ENCODE data around the gene PCMT1. TPM values are rescaled to one million over a fixed set of nuclear protein-coding genes. Genes with fewer than 3 reads are reported as not detected.
A peak's percentile ranks its signal among the peaks of the same experiment; 100 is the strongest.

PCMT1 gene
- total and polyA plus RNA-seq, 2 of the 13 experiments (the other 11 are each of a cell fraction or from before 2014, with no cell fraction given) = 112 to 169 TPM

DNA sequence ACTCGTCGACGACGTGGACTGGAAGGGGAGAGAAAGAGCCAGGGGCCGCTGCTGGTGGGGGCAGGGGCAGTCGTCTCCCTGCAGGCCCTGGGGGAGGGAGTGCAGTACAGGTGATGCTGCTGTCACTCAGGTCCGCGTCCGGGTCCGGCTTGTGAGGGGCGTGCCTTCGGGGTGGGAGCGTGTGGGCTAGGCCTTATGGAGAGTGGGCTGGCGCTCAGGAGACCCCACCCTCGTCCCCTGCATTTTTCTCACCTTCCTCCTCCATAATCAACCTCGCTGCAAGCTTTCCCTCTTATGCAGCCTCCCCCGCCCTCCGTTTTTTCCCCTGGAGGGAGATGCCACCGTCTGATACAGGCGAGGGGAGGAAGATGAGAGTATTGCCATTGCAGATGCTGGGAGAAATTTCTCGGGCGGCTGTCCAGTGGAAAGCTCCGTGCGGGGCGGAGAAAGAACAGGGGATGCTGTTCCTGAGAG, 632 bp downstream of the PCMT1 start (continued):
- TF ChIP-seq TEAD3 (CRISPR knock-in tag; optimal IDR thresholded peaks at IDR 0.05; ENCODE audit: borderline replicate concordance) (no peak), ZNF225 (CRISPR knock-in tag; IDR thresholded peaks at IDR 0.05) (no peak), FIP1L1 (IDR thresholded peaks at IDR 0.05; ENCODE audit: borderline replicate concordance, insufficient read depth, low read depth, low read length) (no peak), NCOA2 (CRISPR knock-in tag; IDR thresholded peaks at IDR 0.05) (0 out of 2 replicates have a peak, but pooled peaks have one; percentile 2), TCF7 (IDR thresholded peaks at IDR 0.05; ENCODE audit: low read depth) (no peak), MTA1 (CRISPR knock-in tag; IDR thresholded peaks at IDR 0.05; ENCODE audit: borderline replicate concordance) (no peak), ARID3A (IDR thresholded peaks at IDR 0.05; ENCODE audit: low read depth, low read length) (no peak), SRSF9 (IDR thresholded peaks at IDR 0.05; ENCODE audit: borderline replicate concordance, insufficient read depth, low read depth, low read length, poor library complexity, severe bottlenecking) (no peak), ZNF513 (CRISPR knock-in tag; conservative IDR thresholded peaks at IDR 0.05) (no peak), HNRNPH1 (optimal IDR thresholded peaks at IDR 0.05; ENCODE audit: low read depth, low read length) (peak; percentile 40), ZNF253 (CRISPR knock-in tag; IDR thresholded peaks at IDR 0.05; ENCODE audit: borderline replicate concordance) (peak; percentile 67; the same call in 1 of the 2 replicates), ZNF329 (CRISPR knock-in tag; IDR thresholded peaks at IDR 0.05; ENCODE audit: low read depth) (0 out of 2 replicates have a peak, but pooled peaks have one; percentile 18), DPF2 (CRISPR knock-in tag; IDR thresholded peaks at IDR 0.05; ENCODE audit: borderline replicate concordance, low read depth) (no peak), ZFP37 (CRISPR knock-in tag; IDR thresholded peaks at IDR 0.05; ENCODE audit: borderline replicate concordance) (no peak), ZNF678 (CRISPR knock-in tag; IDR thresholded peaks at IDR 0.05) (no peak), DMAP1 (CRISPR knock-in tag; IDR thresholded peaks at IDR 0.05) (no peak), PATZ1 (CRISPR knock-in tag; IDR thresholded peaks at IDR 0.05) (peak; percentile 71), ZNF230 (CRISPR knock-in tag; IDR thresholded peaks at IDR 0.05) (no peak)
- TF ChIP-seq, protein P1, sequence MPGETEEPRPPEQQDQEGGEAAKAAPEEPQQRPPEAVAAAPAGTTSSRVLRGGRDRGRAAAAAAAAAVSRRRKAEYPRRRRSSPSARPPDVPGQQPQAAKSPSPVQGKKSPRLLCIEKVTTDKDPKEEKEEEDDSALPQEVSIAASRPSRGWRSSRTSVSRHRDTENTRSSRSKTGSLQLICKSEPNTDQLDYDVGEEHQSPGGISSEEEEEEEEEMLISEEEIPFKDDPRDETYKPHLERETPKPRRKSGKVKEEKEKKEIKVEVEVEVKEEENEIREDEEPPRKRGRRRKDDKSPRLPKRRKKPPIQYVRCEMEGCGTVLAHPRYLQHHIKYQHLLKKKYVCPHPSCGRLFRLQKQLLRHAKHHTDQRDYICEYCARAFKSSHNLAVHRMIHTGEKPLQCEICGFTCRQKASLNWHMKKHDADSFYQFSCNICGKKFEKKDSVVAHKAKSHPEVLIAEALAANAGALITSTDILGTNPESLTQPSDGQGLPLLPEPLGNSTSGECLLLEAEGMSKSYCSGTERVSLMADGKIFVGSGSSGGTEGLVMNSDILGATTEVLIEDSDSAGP (CRISPR knock-in tag; IDR thresholded peaks at IDR 0.05; ENCODE audit: borderline replicate concordance) = peak; percentile 9; the same call in 1 of the 2 replicates
- TF ChIP-seq, protein P2, sequence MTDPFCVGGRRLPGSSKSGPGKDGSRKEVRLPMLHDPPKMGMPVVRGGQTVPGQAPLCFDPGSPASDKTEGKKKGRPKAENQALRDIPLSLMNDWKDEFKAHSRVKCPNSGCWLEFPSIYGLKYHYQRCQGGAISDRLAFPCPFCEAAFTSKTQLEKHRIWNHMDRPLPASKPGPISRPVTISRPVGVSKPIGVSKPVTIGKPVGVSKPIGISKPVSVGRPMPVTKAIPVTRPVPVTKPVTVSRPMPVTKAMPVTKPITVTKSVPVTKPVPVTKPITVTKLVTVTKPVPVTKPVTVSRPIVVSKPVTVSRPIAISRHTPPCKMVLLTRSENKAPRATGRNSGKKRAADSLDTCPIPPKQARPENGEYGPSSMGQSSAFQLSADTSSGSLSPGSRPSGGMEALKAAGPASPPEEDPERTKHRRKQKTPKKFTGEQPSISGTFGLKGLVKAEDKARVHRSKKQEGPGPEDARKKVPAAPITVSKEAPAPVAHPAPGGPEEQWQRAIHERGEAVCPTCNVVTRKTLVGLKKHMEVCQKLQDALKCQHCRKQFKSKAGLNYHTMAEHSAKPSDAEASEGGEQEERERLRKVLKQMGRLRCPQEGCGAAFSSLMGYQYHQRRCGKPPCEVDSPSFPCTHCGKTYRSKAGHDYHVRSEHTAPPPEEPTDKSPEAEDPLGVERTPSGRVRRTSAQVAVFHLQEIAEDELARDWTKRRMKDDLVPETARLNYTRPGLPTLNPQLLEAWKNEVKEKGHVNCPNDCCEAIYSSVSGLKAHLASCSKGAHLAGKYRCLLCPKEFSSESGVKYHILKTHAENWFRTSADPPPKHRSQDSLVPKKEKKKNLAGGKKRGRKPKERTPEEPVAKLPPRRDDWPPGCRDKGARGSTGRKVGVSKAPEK (CRISPR knock-in tag; IDR thresholded peaks at IDR 0.05; ENCODE audit: borderline replicate concordance) = 0 out of 2 replicates have a peak, but pooled peaks have one; percentile 56
